GM13977 (cell line): ENCODE data around the gene YY1.
"Not testable (repeated sequence)": the region's sequence is repeated elsewhere in the genome, so short reads cannot be mapped to it uniquely, and the experiment has no call there.

ENCODE experiments used
- DNase-seq: peaks from one replicate; pipeline ENCODE4 v3.0.0; 2012; ENCODE audit warnings: low spot score
- in situ Hi-C: fragments of 300-500 bp; cut with MboI; formaldehyde crosslinking; loops from one replicate; pipeline ENCODE4 v1.12.0; 2022; ENCODE audit warnings: low sequenced_read_pairs, low pct_unique_long_range_greater_than_20kb, mixed read lengths, inconsistent platforms; ENCODE audit not compliant: unreplicated experiment
- TF ChIP-seq, protein P1 (sequence below): IDR thresholded peaks from 2 replicates; pipeline ENCODE4 v1.5.1; 2012; ENCODE audit warnings: mild to moderate bottlenecking, control low read depth; ENCODE audit not compliant: insufficient read depth; ENCODE audit errors: extremely low read depth, missing control alignments

YY1 gene

DNA sequence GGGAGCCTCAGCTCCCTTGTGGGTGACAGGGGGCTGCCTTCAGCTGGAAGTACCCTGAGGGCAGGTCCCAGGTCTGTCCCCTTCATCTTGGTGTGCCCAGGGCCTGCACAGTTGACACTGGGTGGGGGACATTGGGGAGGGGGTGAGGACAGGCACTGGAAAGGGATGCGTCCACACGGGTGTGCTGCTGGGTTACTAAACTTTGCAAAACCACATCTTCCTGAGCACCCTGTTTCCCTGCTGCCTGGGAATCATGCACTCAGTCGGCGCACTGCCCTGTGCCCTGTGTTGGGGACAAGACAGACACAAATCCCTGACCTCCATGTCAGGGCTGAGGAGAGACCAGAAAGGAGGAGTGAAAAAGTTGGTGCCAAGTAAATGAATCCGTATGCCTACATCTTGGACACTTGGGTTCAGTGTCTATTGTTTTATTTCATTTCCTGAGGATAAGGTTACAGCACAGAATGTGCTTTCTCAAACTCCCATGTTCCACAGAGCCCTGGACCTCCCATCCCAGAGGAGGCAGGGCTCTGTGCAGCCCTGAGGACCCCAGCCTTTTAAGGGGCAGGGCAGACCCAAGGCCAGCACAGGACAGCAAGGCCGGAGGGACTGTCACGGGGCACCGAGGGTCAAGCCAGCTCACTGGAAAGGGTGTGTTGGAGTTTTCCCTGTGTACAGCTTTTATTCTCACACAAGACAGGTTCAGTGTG, 70.2 kb downstream of the YY1 start:
- in situ Hi-C loops: no loop called here
- no peak for DNase-seq

DNA sequence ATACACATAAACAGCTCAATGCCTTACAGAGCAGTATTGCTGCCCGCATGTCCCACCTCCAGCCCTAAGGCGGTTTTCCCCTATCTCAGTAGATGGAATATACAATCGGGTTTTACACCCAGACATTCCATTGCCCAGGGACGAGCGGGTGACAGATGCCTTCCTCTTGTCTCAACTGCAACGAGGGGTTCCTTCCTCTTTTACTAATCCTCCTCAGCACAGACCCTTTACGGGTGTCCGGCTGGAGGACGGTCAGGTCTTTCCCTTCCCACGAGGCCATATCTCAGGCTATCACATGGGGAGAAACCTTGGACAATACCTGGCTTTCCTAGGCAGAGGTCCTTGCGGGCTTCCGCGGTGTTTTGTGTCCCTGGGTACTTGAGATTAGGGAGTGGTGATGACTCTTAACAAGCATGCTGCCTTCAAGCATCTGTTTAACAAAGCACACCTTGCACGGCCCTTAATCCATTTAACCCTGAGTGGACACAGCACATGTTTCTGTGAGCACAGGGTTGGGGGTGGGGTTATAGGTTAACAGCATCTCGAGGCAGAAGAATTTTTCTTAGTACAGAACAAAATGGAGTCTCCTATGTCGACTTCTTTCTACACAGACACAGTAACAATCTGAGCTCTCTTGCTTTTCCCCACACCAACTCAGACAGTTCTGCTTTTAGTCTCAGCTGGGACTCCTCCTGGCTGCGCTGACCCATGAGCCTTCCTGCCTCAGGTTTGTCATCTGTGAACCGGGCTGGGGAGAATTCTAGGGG, 73.3 kb downstream of the YY1 start:
- DNase-seq, in situ Hi-C loops: not testable (repeated sequence)

More for the DNA sequence above, 70.2 kb downstream of the YY1 start:
- TF ChIP-seq, protein P1, sequence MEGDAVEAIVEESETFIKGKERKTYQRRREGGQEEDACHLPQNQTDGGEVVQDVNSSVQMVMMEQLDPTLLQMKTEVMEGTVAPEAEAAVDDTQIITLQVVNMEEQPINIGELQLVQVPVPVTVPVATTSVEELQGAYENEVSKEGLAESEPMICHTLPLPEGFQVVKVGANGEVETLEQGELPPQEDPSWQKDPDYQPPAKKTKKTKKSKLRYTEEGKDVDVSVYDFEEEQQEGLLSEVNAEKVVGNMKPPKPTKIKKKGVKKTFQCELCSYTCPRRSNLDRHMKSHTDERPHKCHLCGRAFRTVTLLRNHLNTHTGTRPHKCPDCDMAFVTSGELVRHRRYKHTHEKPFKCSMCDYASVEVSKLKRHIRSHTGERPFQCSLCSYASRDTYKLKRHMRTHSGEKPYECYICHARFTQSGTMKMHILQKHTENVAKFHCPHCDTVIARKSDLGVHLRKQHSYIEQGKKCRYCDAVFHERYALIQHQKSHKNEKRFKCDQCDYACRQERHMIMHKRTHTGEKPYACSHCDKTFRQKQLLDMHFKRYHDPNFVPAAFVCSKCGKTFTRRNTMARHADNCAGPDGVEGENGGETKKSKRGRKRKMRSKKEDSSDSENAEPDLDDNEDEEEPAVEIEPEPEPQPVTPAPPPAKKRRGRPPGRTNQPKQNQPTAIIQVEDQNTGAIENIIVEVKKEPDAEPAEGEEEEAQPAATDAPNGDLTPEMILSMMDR: no peak

DNA sequence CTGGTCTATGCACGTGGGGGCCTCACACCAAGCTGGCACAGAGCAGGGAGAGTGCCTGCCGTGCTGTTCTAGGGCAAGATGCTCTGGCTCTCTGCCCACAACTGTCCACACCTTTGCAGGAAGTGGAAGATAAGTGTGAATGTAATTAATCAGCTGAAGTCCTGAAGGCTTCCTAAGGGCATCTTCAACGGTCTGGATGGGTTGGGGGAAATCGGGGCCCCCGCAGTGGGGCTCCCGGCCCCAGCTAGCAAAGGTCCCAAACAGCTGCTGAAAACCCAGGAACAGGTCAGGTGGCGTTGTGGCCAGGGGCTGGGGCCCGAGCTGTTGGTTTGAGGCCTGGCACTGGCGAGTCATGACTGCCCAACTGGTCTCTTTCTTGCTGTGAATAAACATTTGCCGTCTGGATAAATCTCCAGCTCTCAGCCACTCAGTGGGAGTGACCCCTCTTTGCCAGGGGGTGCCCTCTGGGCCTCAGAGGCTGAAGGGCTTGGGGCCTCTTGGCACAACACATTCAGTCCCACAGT, 74.0 kb downstream of the YY1 start:
- in situ Hi-C loops: no loop called here
- TF ChIP-seq, protein P1: no peak

DNA sequence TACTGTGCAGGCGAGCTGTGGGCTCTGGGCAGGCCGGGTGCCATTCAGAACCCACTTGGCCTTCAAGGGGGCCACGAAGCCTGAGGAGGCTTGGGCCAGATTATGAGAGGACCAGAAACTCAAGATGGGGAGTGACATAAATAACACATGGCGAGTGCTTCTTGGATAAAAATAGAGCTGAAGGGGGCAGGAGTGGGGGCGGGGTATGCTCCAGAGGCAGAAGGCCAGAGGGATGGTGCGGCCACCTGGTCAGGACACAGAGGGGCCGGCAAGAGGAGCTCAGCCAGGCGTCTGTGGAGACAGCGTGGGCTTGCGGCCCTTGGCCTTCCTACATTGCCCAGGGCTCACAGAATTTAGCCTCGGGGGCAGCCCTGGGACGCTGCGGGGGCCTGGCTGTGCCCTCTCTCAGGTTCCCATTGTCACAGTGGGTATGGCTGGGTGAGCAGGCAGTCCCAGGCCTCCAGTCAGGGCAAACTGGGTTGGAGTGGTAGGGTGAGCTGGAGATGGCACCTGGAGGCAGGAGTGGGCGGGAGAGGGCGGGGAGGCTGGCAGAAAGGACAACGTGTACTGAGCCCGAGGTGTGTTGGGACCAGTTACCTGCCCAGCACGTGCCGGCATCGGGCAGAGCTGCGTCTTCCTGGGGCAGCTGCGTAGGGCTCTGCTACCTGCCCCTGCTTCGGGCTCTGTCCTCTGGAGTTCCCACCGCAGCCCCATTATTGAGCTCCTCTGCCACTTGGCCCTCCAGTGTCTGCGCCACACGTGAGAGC, 74.7 kb downstream of the YY1 start:
- TF ChIP-seq, protein P1: no peak
- in situ Hi-C loops: no loop called here

More for the DNA sequence above, 74.0 kb downstream of the YY1 start:
- no peak for DNase-seq

DNA sequence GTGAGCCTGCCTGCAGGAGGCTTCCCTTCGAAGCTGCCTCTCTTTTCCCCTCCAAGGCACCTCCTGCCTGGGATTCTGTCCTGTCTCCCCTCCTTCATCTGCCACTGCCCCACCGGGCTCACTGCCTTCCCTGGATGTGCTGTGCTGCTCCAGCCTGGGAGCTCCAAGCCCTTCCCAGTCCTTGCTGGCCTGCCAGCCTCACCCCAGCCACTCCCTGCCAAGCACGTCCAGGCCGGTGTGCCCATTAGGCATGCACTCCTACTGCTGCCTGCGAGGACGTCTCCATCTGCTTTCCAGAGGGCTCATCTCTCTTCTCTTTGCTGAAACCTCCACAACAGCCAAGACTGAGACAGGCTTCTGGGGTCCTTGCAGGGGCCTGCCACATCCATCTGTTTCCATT, 75.8 kb downstream of the YY1 start:
- in situ Hi-C loops: no loop called here
- TF ChIP-seq, protein P1: no peak
- DNase-seq: no peak

More for the DNA sequence above, 74.7 kb downstream of the YY1 start:
- DNase-seq: no peak

DNA sequence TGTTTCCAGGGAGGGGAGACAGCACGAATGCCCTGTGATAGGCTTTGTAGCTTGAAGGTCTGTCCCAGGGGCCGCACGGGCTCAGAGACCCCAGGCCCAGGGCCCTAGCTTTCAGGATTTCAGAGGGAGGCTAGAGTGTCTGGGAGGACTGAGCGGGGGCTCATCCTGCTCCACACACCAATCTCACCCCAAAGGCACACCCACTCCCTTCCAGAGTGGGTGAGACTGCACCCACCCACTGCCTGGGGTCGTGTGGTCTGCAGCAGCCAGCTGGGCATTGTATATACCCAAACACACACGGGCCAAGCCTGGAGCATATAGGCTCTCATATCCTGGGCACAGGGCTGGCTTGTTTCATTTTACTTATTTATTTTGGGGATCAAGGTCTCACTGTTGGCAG, 78.4 kb downstream of the YY1 start:
- TF ChIP-seq, protein P1: no peak
- no peak for DNase-seq
- in situ Hi-C loops: no loop called here
